Measurements from ENCODE around the gene HAS3.

The HAS3 gene

DNA sequence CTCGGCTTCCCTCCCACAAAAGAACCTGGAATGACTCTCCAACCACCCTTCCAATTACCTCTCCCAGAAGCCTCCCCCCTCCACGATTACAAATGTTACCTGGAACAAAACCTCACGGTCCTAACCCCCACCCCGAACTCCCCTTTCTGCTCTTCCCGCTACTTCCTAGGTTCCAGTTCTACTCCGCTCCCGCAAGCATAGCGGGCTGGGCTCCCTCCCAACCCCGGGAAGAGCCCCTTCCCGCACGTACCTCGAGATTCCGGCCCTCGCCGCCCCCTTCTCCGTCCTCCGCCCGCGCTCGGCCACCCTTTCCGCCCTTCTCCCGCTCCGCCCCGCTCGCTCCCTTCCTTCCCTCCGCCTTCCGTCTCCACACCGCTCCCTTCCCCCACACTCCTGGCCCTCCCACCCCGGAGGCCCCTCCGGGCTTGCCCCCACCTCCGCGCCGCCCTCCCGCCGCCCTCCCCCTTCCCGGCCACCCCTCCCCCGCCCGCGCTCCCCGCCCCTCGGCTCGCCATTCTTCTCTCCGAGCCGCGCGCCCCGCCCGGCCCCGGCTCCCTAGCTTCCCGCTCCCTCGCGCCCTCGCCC, 26.5 kb downstream of the HAS3 start (continued):
- TF ChIP-seq, protein P1, sequence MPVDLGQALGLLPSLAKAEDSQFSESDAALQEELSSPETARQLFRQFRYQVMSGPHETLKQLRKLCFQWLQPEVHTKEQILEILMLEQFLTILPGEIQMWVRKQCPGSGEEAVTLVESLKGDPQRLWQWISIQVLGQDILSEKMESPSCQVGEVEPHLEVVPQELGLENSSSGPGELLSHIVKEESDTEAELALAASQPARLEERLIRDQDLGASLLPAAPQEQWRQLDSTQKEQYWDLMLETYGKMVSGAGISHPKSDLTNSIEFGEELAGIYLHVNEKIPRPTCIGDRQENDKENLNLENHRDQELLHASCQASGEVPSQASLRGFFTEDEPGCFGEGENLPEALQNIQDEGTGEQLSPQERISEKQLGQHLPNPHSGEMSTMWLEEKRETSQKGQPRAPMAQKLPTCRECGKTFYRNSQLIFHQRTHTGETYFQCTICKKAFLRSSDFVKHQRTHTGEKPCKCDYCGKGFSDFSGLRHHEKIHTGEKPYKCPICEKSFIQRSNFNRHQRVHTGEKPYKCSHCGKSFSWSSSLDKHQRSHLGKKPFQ (tag by site-specific recombination; IDR thresholded peaks at IDR 0.05), result 0 out of 2 replicates have a peak, but pooled peaks have one; percentile 24
- TF ChIP-seq ZNF391 (tag by site-specific recombination; IDR thresholded peaks at IDR 0.05; ENCODE audit: borderline replicate concordance, low read depth) (peak; percentile 76; the same call in 1 of the 2 replicates), MYNN (tag by site-specific recombination; IDR thresholded peaks at IDR 0.05; ENCODE audit: borderline replicate concordance) (peak; percentile 10; the same call in 1 of the 2 replicates), HOXC10 (CRISPR knock-in tag; IDR thresholded peaks at IDR 0.05) (no peak), ZSCAN30 (tag by site-specific recombination; IDR thresholded peaks at IDR 0.05) (no peak), ZNF19 (tag by site-specific recombination; IDR thresholded peaks at IDR 0.05; ENCODE audit: low read depth) (no peak), ZFP41 (tag by site-specific recombination; IDR thresholded peaks at IDR 0.05; ENCODE audit: borderline replicate concordance) (no peak), ZNF416 (tag by site-specific recombination; IDR thresholded peaks at IDR 0.05) (peak; percentile 43; the same call in 1 of the 2 replicates), ZNF473 (tag by site-specific recombination; IDR thresholded peaks at IDR 0.05) (no peak), ZNF501 (tag by site-specific recombination; IDR thresholded peaks at IDR 0.05) (peak; percentile 43; the same call in 1 of the 2 replicates), ZNF701 (tag by site-specific recombination; IDR thresholded peaks at IDR 0.05) (no peak), ZNF791 (tag by site-specific recombination; IDR thresholded peaks at IDR 0.05) (peak; percentile 69), ZFP3 (tag by site-specific recombination; IDR thresholded peaks at IDR 0.05; ENCODE audit: low read depth) (peak; percentile 11; the same call in 1 of the 2 replicates), ZNF629 (tag by site-specific recombination; IDR thresholded peaks at IDR 0.05) (no peak), SP7 (tag by site-specific recombination; IDR thresholded peaks at IDR 0.05) (peak; percentile 51), GLI4 (tag by site-specific recombination; IDR thresholded peaks at IDR 0.05) (0 out of 2 replicates have a peak, but pooled peaks have one; percentile 27), ZNF211 (tag by site-specific recombination; IDR thresholded peaks at IDR 0.05; ENCODE audit: low read depth) (no peak), ZNF837 (tag by site-specific recombination; IDR thresholded peaks at IDR 0.05) (no peak), KLF16 (tag by site-specific recombination; IDR thresholded peaks at IDR 0.05) (peak; percentile 92), ZNF571 (tag by site-specific recombination; IDR thresholded peaks at IDR 0.05) (no peak)
- TF ChIP-seq, protein P2, sequence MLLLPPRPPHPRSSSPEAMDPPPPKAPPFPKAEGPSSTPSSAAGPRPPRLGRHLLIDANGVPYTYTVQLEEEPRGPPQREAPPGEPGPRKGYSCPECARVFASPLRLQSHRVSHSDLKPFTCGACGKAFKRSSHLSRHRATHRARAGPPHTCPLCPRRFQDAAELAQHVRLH (tag by site-specific recombination; IDR thresholded peaks at IDR 0.05), result peak; percentile 70

DNA sequence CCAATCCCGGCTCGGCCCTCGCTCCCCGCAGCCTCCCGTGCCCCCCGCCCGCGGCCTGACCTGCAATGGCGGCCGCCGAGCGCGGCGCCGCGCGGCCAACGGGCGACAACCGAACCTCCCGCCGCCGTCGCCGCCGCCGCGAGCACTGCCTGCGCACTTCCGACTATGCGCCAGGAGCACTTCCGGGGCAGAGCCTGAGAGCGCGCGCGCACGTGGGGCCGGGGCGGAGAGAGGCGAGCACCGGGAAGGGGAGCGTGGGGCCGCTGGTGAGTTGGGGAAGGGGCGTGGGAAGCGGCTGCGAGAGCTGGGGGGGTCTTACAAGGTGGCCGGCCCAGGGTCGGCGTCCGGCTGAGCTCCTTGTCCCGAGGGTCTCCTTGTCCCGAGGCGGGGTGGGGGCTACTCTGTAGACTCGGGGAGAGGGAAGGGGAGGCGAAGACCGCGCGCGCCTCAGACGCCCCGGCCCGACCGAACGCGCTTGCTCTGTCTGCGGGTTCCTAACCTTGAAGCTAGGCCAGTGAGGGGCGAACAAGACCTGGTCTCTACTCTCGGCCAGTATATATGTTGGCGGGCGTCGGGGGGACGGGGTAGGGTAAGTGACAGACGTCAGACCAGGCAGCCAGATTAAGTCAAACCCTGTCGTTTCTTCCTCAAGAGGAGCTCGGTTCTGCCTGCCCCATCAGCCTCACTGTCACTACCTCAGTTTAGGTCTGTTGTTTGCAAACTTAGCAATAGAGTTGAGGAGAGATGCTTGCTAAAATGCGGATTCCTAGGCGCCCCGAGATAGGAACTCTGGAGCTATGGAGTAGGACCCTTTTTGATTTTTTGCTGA, 27.2 kb downstream of the HAS3 start, which contains the start of the genes CHTF8 and UTP4:
Gene CHTF8 (minus strand): TSS at position 165 of the 829 bp plus-strand sequence. CDS start 11,130 bp downstream, outside the sequence.
Gene UTP4 (plus strand): TSS at position 226 of the 829 bp plus-strand sequence. CDS start 811 bp downstream, outside the sequence.
- H3K36me3 ChIP-seq (ENCODE audit: control insufficient read depth in 2 of 2, insufficient read depth in 1 of 2, low read length in 2 of 2), result peaks cover 22 to 46% of the 10 kb centered on the region in 2 experiments; a peak in 2 of 3 replicates
- peaks cover 3% of the 10 kb centered on the region; the same call in 1 of the 2 replicates for H3K4me1 ChIP-seq (ENCODE audit: control insufficient read depth, insufficient read depth, low read length)
- CTCF ChIA-PET, result interaction anchor here (0.6 to 1.9 kb wide), 4 partner anchors 9 to 157 kb away, joined by 4 to 10 read pairs (median 5); no protein-coding TSS in a partner anchor
- TF ChIP-seq, protein P3, sequence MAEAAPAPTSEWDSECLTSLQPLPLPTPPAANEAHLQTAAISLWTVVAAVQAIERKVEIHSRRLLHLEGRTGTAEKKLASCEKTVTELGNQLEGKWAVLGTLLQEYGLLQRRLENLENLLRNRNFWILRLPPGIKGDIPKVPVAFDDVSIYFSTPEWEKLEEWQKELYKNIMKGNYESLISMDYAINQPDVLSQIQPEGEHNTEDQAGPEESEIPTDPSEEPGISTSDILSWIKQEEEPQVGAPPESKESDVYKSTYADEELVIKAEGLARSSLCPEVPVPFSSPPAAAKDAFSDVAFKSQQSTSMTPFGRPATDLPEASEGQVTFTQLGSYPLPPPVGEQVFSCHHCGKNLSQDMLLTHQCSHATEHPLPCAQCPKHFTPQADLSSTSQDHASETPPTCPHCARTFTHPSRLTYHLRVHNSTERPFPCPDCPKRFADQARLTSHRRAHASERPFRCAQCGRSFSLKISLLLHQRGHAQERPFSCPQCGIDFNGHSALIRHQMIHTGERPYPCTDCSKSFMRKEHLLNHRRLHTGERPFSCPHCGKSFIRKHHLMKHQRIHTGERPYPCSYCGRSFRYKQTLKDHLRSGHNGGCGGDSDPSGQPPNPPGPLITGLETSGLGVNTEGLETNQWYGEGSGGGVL (tag by site-specific recombination; IDR thresholded peaks at IDR 0.05), result peak; percentile 40; the same call in 1 of the 2 replicates
- TF ChIP-seq ZNF660 (tag by site-specific recombination; IDR thresholded peaks at IDR 0.05), result no peak
- no peak for TF ChIP-seq ZNF776 (tag by site-specific recombination; IDR thresholded peaks at IDR 0.05; ENCODE audit: borderline replicate concordance)
- TF ChIP-seq ZNF561 (tag by site-specific recombination; IDR thresholded peaks at IDR 0.05; ENCODE audit: borderline replicate concordance), result peak; percentile 53; the same call in 1 of the 2 replicates
- peak; percentile 31; the same call in 1 of the 2 replicates for TF ChIP-seq ZNF629 (tag by site-specific recombination; IDR thresholded peaks at IDR 0.05)
- TF ChIP-seq ZNF548 (tag by site-specific recombination; IDR thresholded peaks at IDR 0.05), result no peak
- TF ChIP-seq ZBTB17 (tag by site-specific recombination; IDR thresholded peaks at IDR 0.05), result peak; percentile 18
- no peak for TF ChIP-seq ZFP3 (tag by site-specific recombination; IDR thresholded peaks at IDR 0.05; ENCODE audit: low read depth)
- no peak for TF ChIP-seq ZNF555 (tag by site-specific recombination; conservative IDR thresholded peaks at IDR 0.05)
- no peak for TF ChIP-seq ZNF26 (tag by site-specific recombination; IDR thresholded peaks at IDR 0.05)
- peak; percentile 35; the same call in 1 of the 2 replicates for TF ChIP-seq KLF8 (tag by site-specific recombination; IDR thresholded peaks at IDR 0.05)
- peak; percentile 21 for TF ChIP-seq SP2 (tag by site-specific recombination; IDR thresholded peaks at IDR 0.05)

More for the DNA sequence above, 27.2 kb downstream of the HAS3 start, which contains the start of the genes CHTF8 and UTP4:
- no peaks in the 10 kb centered on the region for H3K9me3 ChIP-seq (ENCODE audit: control insufficient read depth, insufficient read depth, low read depth, low read length)
- peak within 1 kb of the TSS; percentile 95 for H3K27ac ChIP-seq (ENCODE audit: extremely low read depth, low read depth, low read length)
- POLR2A ChIA-PET, result interaction anchor here (0.5 to 1.3 kb wide), 6 partner anchors 9 to 211 kb away, joined by 3 to 7 read pairs (median 3); no protein-coding TSS in a partner anchor
- peak within 1 kb of the TSS; percentile 83 for H3K4me3 ChIP-seq (ENCODE audit: low read depth, low read length)
